Transverse colon (tissue), 4 donors: ENCODE data around the gene MBOAT7. TPM values are rescaled to one million over a fixed set of nuclear protein-coding genes. Genes with fewer than 3 reads are reported as not detected.
A peak's percentile ranks its signal among the peaks of the same experiment; 100 is the strongest.
"Not testable (repeated sequence)": the region's sequence is repeated elsewhere in the genome, so short reads cannot be mapped to it uniquely, and the experiment has no call there.

ENCODE experiments used
- DNase-seq: peaks from one replicate; pipeline ENCODE4 v3.0.0-alpha.2; 2019
- H3K27ac ChIP-seq, 4 donors: fragments of 200-600 bp; sonication (generic); 2 replicates each; pipeline ENCODE4 v1.5.1; 2016 to 2018; ENCODE audit warnings: inconsistent platforms in 4 of 4
- H3K27me3 ChIP-seq: fragments of 200-600 bp; sonication (generic); 2 replicates; pipeline ENCODE4 v1.5.1; 2017; ENCODE audit warnings: inconsistent platforms
- H3K36me3 ChIP-seq, 4 donors: fragments of 200-600 bp; sonication (generic); 2 replicates each; pipeline ENCODE4 v1.5.1; 2017 to 2019; ENCODE audit warnings: inconsistent platforms in 4 of 4
- H3K4me1 ChIP-seq, 4 donors: fragments of 200-600 bp; sonication (generic); 2 replicates each; pipeline ENCODE4 v1.5.1; 2017 to 2020; ENCODE audit warnings: inconsistent platforms in 4 of 4
- H3K4me3 ChIP-seq, 4 donors: fragments of 200-600 bp; sonication (generic); 1 replicate in 1 of 4; 2 replicates in 3 of 4; pipeline versions ENCODE4 v1.5.1 to v1.6.1; 2017 to 2019; ENCODE audit warnings: inconsistent platforms in 4 of 4
- H3K9me3 ChIP-seq, 2 donors: fragments of 200-600 bp; sonication (generic); 2 replicates each; pipeline ENCODE4 v1.5.1; 2017 to 2019; ENCODE audit warnings: inconsistent platforms in 2 of 2
- EP300 ChIP-seq: sonication (generic); formaldehyde crosslinking; IDR thresholded peaks from one replicate; pipeline ENCODE4 v1.6.1; 2017; ENCODE audit warnings: antibody characterized with exemption, low read depth
- POLR2A ChIP-seq: fragments of 450-650 bp; IDR thresholded peaks from one replicate; pipeline ENCODE4 v1.6.1; 2016; ENCODE audit warnings: antibody characterized with exemption, mild to moderate bottlenecking, moderate library complexity
- POLR2AphosphoS5 ChIP-seq, 3 donors: sonication (generic); formaldehyde crosslinking; IDR thresholded peaks; one replicate each; pipeline ENCODE4 v1.6.1; 2016; ENCODE audit warnings: antibody characterized with exemption in 3 of 3
- WGBS, 2 donors: methylation state at CpG; one replicate each; pipeline ENCODE4 v1.1.5; 2018; ENCODE audit warnings: low coverage in 1 of 2; 5-methylcytosine and 5-hydroxymethylcytosine counted together
- in situ Hi-C, 4 donors: fragments of 200-750 bp; cut with MboI; loops; one replicate each; pipeline versions ENCODE4 v1.15.0 to v1.15.1; 2017; ENCODE audit warnings: low sequenced_read_pairs in 3 of 4, low pct_ligation_motif_present in 1 of 4, low pct_unique_long_range_greater_than_20kb in 1 of 4
- intact Hi-C: fragments of 100-400 bp; cut with DNase I; formaldehyde crosslinking; loops from one replicate; pipeline ENCODE4 v1.15.1; 2023; ENCODE audit warnings: low total_unique reads
- total RNA-seq, 4 donors: library from RNA; depleted of rRNA; stranded (reverse); fragments of >200 nt; gene quantifications; one replicate each; pipeline ENCODE4 v1.1.0, GENCODE V29; 2016
- TF ChIP-seq, protein P1 (sequence below), 5 experiments: fragments of 200-600 bp in 3 of 5; fragments of 450-650 bp in 2 of 5; sonication (generic) in 3 of 5; IDR thresholded peaks; 1 replicate in 2 of 5; 2 replicates in 3 of 5; pipeline ENCODE4 v1.5.1; 2016 to 2017; ENCODE audit warnings: antibody characterized with exemption in 5 of 5, inconsistent platforms in 3 of 5, mild to moderate bottlenecking in 2 of 5, moderate library complexity in 1 of 5

MBOAT7 gene
- total RNA-seq, 4 donors from 2014 or later = 180 to 249 (median 218) TPM

DNA sequence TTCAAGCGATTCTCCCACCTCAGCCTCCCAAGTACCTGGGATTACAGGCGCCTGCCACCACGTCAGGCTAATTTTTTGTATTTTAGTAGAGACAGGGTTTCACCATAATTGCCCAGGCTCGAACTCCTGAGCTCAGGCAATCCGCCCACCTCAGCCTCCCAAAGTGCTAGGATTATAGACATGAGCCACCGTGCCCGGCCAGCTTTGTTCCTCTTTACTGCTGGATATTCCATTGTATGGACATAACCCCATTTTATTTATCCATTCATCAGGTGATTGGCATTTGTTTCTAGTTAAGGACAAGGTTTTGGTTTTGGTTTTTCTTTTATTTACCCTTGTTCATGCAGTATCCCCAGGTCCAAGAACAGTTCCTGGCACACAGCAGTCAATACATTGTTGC is 7.2 kb upstream of the MBOAT7 start:
- Histone ChIP-seq H3K4me3 (no peak overlapping the region), H3K4me1 (peaks cover 5 to 24% (median 14%) of the 10 kb centered on the region in 4 donors), H3K27ac (no peak overlapping the region), H3K36me3 (peaks cover 0 to 15% (median 2%) of the 10 kb centered on the region in 4 donors), H3K9me3 (no peaks in the 10 kb centered on the region), H3K27me3 (no peaks in the 10 kb centered on the region)
- TF ChIP-seq, protein P1, sequence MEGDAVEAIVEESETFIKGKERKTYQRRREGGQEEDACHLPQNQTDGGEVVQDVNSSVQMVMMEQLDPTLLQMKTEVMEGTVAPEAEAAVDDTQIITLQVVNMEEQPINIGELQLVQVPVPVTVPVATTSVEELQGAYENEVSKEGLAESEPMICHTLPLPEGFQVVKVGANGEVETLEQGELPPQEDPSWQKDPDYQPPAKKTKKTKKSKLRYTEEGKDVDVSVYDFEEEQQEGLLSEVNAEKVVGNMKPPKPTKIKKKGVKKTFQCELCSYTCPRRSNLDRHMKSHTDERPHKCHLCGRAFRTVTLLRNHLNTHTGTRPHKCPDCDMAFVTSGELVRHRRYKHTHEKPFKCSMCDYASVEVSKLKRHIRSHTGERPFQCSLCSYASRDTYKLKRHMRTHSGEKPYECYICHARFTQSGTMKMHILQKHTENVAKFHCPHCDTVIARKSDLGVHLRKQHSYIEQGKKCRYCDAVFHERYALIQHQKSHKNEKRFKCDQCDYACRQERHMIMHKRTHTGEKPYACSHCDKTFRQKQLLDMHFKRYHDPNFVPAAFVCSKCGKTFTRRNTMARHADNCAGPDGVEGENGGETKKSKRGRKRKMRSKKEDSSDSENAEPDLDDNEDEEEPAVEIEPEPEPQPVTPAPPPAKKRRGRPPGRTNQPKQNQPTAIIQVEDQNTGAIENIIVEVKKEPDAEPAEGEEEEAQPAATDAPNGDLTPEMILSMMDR (IDR thresholded peaks at IDR 0.05) = no peak
- TF ChIP-seq POLR2A = no peak
- intact Hi-C loops = no loop called here
- 97% methylated on average over 7 of the region's 7 CpGs; no CpG with 5 or more reads in 1 of the 2 donors for WGBS, 2 donors
- DNase-seq = no peak
- in situ Hi-C loops = no loop called here

DNA sequence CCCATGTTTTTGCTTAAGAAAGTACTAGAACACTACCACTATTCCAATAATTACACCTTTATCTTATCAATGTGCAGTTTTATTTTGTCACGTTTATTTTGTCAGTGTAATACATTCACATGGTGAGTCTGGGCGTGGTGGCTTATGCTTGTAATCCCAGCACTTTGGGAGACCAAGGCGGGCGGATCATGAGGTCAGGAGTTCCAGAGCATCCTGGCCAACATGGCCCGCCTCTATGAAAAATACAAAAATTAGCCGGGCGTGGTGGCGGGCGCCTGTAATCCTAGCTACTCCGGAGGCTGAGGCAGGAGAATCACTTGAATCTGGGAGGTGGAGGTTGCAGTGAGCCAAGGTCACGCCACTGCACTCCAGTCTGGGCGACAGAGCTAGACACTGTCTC is 5.1 kb upstream of the MBOAT7 start:
- intact Hi-C loops, in situ Hi-C loops, H3K4me3 ChIP-seq, H3K9me3 ChIP-seq, H3K27me3 ChIP-seq, H3K27ac ChIP-seq, DNase-seq: not testable (repeated sequence)
- 71 to 92% methylated on average over 3 to 12 of the region's 12 CpGs for WGBS, 2 donors
- Histone ChIP-seq H3K36me3 (peaks cover 0 to 15% (median 2%) of the 10 kb centered on the region in 4 donors), H3K4me1 (peaks cover 5 to 15% (median 11%) of the 10 kb centered on the region in 4 donors)

DNA sequence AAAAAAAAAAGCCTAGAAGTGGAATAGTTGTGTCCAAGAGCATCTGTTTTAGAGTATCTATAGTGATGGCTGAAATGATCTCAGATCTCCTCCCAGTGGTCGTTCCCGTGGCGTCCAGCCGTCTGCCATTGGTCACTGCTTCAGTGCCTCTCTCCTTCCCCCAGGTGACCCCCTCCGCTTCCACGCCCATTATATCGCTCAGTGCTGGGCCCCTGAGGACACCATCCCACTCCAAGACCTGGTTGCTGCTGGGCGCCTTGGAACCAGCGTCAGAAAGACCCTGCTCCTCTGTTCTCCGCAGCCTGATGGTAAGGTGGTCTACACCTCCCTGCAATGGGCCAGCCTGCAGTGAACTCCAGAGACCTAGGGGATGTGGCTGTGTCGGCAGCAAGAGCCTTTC is 3.6 kb upstream of the MBOAT7 start:
- intact Hi-C loops = no loop called here
- Histone ChIP-seq H3K4me3 (no peak overlapping the region), H3K9me3 (no peaks in the 10 kb centered on the region), H3K4me1 (peaks cover 12 to 25% (median 20%) of the 10 kb centered on the region in 4 donors), H3K27me3 (no peaks in the 10 kb centered on the region), H3K36me3 (peaks cover 0 to 15% (median 2%) of the 10 kb centered on the region in 4 donors), H3K27ac (no peak overlapping the region)
- DNase-seq = no peak
- whole genome bisulfite sequencing, 2 donors = 86 to 93% methylated on average over 1 to 11 of the region's 11 CpGs
- TF ChIP-seq POLR2A (no peak), EP300 (no peak), POLR2AphosphoS5 (IDR thresholded peaks at IDR 0.05) (no peak)
- TF ChIP-seq, protein P1 (IDR thresholded peaks at IDR 0.05) = no peak
- in situ Hi-C loops = no loop called here

DNA sequence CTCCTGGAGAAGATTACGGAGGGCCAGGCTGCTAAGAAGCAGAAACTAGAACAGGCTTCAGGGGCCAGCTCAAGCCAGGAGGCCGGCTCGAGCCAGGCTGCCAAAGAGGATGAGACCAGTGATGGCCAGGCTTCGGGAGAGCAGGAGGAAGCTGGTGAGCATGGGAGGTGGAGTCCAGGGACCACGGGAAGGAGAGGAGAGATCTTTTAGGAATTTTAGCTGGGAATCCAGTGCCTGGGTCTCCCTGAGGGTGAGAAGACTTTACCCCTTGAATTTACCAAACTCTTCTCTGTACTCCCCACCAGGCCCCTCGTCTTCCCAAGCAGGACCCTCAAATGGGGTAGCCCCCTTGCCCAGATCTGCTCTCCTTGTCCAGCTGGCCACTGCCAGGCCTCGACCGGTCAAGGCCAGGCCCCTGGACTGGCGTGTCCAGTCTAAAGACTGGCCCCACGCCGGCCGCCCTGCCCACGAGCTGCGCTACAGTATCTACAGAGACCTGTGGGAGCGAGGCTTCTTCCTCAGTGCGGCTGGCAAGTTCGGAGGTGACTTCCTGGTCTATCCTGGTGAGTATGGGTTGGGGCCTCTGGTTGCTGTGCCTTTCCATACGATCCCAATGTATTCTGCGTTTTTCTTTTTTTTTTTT is 2.6 kb upstream of the MBOAT7 start:
- Histone ChIP-seq H3K9me3 (no peaks in the 10 kb centered on the region), H3K36me3 (peaks cover 0 to 15% (median 2%) of the 10 kb centered on the region in 4 donors), H3K27ac (peak overlapping the region; percentile 92 to 99 (median 95)), H3K4me1 (peaks cover 13 to 34% (median 27%) of the 10 kb centered on the region in 4 donors), H3K27me3 (no peaks in the 10 kb centered on the region), H3K4me3 (peak overlapping the region; percentile 34 to 97 (median 78))
- WGBS, 2 donors = 37 to 64% methylated on average over 5 to 19 of the region's 19 CpGs
- in situ Hi-C loops (no loop called here), intact Hi-C loops (no loop called here)
- no peak for TF ChIP-seq EP300
- TF ChIP-seq POLR2AphosphoS5 (IDR thresholded peaks at IDR 0.05) = no peak
- TF ChIP-seq, protein P1 (IDR thresholded peaks at IDR 0.05) = no peak
- no peak for TF ChIP-seq POLR2A
- no peak for DNase-seq
